Small intestine (tissue), 16 donors: ENCODE data around the gene TEX47. TPM values are rescaled to one million over a fixed set of nuclear protein-coding genes. Genes with fewer than 3 reads are reported as not detected.
A peak's percentile ranks its signal among the peaks of the same experiment; 100 is the strongest.

ENCODE experiments used
- DNase-seq, 2 donors: peaks; one replicate each; pipeline versions ENCODE4 v3.0.0 to v3.0.0-alpha.2; 2013
- FAIRE-seq: peaks from 2 replicates; lab custom pipeline; 2012; peaks lifted over from hg19 to GRCh38; lab: Jason Lieb, UNC
- H3K27ac ChIP-seq, 3 donors: one replicate each; pipeline ENCODE4 v1.5.1; 2013; ENCODE audit warnings: low read length in 2 of 3, mild to moderate bottlenecking in 2 of 3, control low read depth in 1 of 3, inconsistent platforms in 1 of 3, low read depth in 1 of 3, moderate library complexity in 1 of 3
- H3K27me3 ChIP-seq, 3 donors: one replicate each; pipeline ENCODE4 v1.6.1; 2013; ENCODE audit warnings: low read length in 3 of 3, inconsistent platforms in 1 of 3; ENCODE audit not compliant: control insufficient read depth in 3 of 3, insufficient read depth in 3 of 3
- H3K36me3 ChIP-seq, 3 donors: one replicate each; pipeline ENCODE4 v1.6.1; 2013; ENCODE audit warnings: low read length in 3 of 3, inconsistent platforms in 1 of 3, low read depth in 1 of 3, mild to moderate bottlenecking in 1 of 3, moderate library complexity in 1 of 3; ENCODE audit not compliant: control insufficient read depth in 3 of 3, insufficient read depth in 2 of 3
- H3K4me1 ChIP-seq, 3 donors: one replicate each; pipeline ENCODE4 v1.6.1; 2013; ENCODE audit warnings: low read length in 2 of 3, inconsistent platforms in 1 of 3, low read depth in 1 of 3, mild to moderate bottlenecking in 1 of 3, moderate library complexity in 1 of 3; ENCODE audit not compliant: control insufficient read depth in 3 of 3, insufficient read depth in 2 of 3
- H3K4me3 ChIP-seq, 3 donors: one replicate each; pipeline ENCODE4 v1.5.1; 2013; ENCODE audit warnings: low read length in 3 of 3, control low read depth in 1 of 3, inconsistent platforms in 1 of 3, low read depth in 1 of 3, mild to moderate bottlenecking in 1 of 3, moderate library complexity in 1 of 3
- H3K9me3 ChIP-seq, 2 donors: one replicate each; pipeline ENCODE4 v1.6.1; 2013; ENCODE audit warnings: low read depth in 1 of 2, low read length in 1 of 2; ENCODE audit not compliant: control insufficient read depth in 2 of 2, insufficient read depth in 1 of 2
- WGBS, 3 donors: extraction: QIAGEN DNeasy Blood & Tissue Kit; methylation state at CpG; one replicate each; pipeline ENCODE4 v1.1.7; 2013; 5-methylcytosine and 5-hydroxymethylcytosine counted together
- long read RNA-seq, 10 donors: transcript quantifications; one replicate each; lab custom pipeline, GENCODE V29; 2026
- polyA plus RNA-seq, 4 donors: library from polyadenylated mRNA; stranded (reverse) in 3 of 4; unstranded in 1 of 4; fragments of 200-250 nt in 3 of 4; fragments of 120-200 nt in 1 of 4; gene quantifications; one replicate each; pipeline versions ENCODE4 v1.2.1 to v1.2.3, GENCODE V29; 2013
- donor health status: healthy with polysubstance abuse.
- donor health status: control.
- donor health status: control.
- donor health status: Bipolar disorder and iron deficiency.
- donor health status: healthy.

TEX47 gene
- not detected for polyA plus RNA-seq
- long read RNA-seq, donor 1: 0 reads
- long read RNA-seq, donor 2: 0 reads
- long read RNA-seq, donor 3: 0 reads
- long read RNA-seq, donor 4: 0 reads
- long read RNA-seq, donor 5: 0 reads
- long read RNA-seq, donor 6: 0 reads
- long read RNA-seq, donor 7: 0 reads
- long read RNA-seq, donor 8: 0 reads
- long read RNA-seq, donor 9: 0 reads
- long read RNA-seq, donor 10: 0 reads

DNA sequence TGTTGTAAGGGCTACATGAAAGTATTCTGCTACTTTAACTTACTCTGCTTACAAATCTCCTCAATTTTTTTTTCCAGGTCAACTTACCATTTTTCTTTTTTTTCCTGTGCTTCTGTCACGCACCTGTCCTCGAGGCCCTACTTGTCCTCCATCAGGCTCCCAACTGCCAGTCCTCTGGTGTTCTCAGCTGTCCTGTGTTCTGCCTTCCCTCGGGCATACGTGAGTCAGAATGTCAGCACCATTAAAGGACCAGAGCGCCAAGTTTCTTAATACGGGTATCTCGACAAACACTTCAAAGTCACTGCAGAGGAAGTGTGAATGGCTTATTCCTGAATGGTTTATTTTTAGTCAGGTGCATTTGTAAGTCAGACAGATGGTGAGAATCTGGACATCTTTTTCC, at the start of gene TEX47:
TSS of gene TEX47 (minus strand) at position 185 of the 400 bp plus-strand sequence. CDS start 795 bp downstream, outside the sequence.
- Histone ChIP-seq H3K4me3 (no peak within 1 kb of the TSS), H3K27ac (no peak within 1 kb of the TSS), H3K9me3 (no peaks in the 10 kb centered on the region), H3K4me1 (no peaks in the 10 kb centered on the region), H3K36me3 (no peaks in the 10 kb centered on the region), H3K27me3 (no peaks in the 10 kb centered on the region)
- WGBS, 3 donors: 77 to 82% (median 80%) methylated on average over 7 of the region's 7 CpGs
- DNase-seq: no peak
- FAIRE-seq: no peak

DNA sequence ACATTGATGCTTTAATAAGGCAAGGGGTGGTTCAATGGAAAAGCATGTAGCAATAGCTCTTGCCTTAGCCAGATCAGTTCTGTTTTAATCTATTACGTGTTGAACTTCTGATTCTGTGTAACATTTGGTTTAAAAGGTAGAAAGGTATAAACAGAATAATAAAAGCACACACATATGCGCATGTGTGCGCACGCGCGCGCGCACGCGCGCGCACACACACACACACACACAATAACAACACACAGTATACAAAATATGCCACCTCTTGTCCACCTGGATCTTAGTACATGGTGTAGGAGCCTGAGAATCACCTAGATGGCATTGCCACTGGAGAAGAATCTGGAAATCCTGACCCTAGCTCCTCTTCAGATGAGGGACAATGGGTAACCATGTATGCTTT, 49.6 kb upstream of the TEX47 start:
- no peak overlapping the region for H3K4me3 ChIP-seq
- no peaks in the 10 kb centered on the region for H3K27me3 ChIP-seq
- no peak overlapping the region for H3K27ac ChIP-seq
- H3K9me3 ChIP-seq: no peaks in the 10 kb centered on the region
- FAIRE-seq (no peak), DNase-seq (no peak)
- no peaks in the 10 kb centered on the region for H3K36me3 ChIP-seq
- no peaks in the 10 kb centered on the region for H3K4me1 ChIP-seq
- WGBS, 3 donors: 67 to 90% (median 85%) methylated on average over 12 of the region's 12 CpGs

DNA sequence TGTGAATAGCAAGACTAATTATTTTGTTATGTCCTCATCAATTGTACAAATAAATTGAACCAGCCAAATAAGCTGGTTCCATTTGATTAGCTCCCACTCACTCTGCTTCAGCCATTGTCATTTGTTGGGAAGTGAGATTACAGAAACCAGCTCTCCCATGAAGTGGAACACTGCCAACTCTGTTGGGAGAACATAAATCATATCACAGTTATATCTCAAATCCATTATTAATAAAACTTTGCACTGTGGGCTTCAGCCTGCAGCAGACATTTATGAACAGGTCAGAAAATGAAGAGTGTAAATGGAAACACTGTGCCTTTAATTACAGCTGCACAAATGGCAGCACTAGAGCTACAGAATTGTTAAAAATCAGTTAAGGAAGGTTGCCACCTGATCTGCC, 46.7 kb upstream of the TEX47 start:
- Histone ChIP-seq H3K36me3 (no peaks in the 10 kb centered on the region), H3K9me3 (no peaks in the 10 kb centered on the region), H3K4me3 (no peak overlapping the region), H3K27ac (no peak overlapping the region), H3K4me1 (no peaks in the 10 kb centered on the region), H3K27me3 (no peaks in the 10 kb centered on the region)
- FAIRE-seq (no peak), DNase-seq (no peak)

DNA sequence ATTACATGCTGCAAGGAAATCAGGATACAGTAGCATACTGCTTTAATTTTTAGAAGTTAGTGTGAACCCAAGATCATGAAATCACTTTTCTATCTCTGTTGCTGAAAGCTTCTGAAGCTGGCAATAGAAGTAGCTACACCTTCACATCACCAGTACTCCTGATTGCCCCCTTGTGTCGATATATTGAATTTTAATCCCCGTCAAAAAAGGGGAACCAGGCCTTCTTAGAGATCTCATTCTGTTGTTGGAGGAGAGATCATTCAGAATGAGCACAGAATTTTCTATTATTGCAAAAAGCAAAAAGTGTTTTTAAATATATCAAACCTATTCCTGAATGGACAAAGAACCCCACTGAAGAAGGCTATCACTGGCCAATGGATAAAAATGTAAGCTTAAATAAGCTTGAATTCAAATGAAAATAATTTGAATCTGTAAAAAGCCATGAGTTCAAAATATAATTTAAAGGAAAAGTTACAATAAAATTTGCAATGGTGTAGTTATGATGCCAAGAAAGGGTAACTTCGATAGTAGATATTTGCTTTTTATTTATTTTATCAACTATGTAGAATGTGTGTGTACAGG, 39.7 kb upstream of the TEX47 start:
- Histone ChIP-seq H3K36me3 (no peaks in the 10 kb centered on the region), H3K4me3 (no peak overlapping the region), H3K27ac (no peak overlapping the region), H3K9me3 (no peaks in the 10 kb centered on the region), H3K4me1 (no peaks in the 10 kb centered on the region), H3K27me3 (no peaks in the 10 kb centered on the region)
- peak; percentile 9 to 45 for DNase-seq
- no peak for FAIRE-seq
- WGBS, 3 donors: 21 to 25% (median 24%) methylated on average over 3 of the region's 3 CpGs

DNA sequence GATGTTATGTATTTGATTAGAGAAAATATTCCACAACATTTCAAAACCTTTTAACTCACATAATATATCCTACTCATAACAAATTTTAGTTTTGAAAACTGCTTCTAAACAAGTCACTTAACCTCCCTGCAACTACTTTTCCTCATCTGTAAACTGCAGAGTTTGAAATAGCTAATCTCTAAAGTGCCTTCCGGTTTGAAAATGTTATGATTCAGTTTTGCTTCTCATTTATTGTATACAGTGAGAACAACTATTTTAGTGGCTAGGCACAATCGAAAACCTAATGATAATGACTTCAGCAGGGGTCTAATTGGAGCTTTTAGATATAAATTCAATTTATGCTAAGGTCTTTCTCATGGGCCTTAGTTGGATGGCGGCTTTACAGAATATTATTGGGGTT, 30.7 kb upstream of the TEX47 start:
- no peak for DNase-seq
- Histone ChIP-seq H3K36me3 (no peaks in the 10 kb centered on the region), H3K4me1 (no peaks in the 10 kb centered on the region), H3K4me3 (no peak overlapping the region), H3K27ac (no peak overlapping the region), H3K27me3 (no peaks in the 10 kb centered on the region), H3K9me3 (no peaks in the 10 kb centered on the region)
- 66 to 74% (median 71%) methylated on average over 3 of the region's 3 CpGs for WGBS, 3 donors
- no peak for FAIRE-seq

DNA sequence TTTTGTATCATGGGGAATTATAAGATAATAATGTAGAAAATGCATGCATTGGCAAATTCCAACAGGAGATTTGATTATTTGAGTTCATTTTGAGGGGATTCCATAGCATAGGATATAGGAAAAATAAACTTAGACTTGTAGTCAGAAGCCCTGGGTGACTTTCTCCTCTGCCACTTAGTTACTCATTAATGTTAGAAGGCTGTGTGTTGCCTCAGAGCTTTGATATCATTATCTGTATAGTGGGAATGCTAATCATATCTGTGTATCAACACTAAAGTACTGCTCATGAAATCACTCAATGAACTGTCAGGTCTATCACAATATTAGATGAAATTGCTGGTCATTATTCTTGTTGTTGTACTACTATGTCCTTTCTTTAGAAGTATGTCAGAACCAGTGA, 23.0 kb upstream of the TEX47 start:
- Histone ChIP-seq H3K4me3 (no peak overlapping the region), H3K27me3 (no peaks in the 10 kb centered on the region), H3K4me1 (no peaks in the 10 kb centered on the region), H3K9me3 (no peaks in the 10 kb centered on the region), H3K36me3 (no peaks in the 10 kb centered on the region), H3K27ac (no peak overlapping the region)
- peak in 1 of 2 donors; percentile 3 for DNase-seq
- no peak for FAIRE-seq

DNA sequence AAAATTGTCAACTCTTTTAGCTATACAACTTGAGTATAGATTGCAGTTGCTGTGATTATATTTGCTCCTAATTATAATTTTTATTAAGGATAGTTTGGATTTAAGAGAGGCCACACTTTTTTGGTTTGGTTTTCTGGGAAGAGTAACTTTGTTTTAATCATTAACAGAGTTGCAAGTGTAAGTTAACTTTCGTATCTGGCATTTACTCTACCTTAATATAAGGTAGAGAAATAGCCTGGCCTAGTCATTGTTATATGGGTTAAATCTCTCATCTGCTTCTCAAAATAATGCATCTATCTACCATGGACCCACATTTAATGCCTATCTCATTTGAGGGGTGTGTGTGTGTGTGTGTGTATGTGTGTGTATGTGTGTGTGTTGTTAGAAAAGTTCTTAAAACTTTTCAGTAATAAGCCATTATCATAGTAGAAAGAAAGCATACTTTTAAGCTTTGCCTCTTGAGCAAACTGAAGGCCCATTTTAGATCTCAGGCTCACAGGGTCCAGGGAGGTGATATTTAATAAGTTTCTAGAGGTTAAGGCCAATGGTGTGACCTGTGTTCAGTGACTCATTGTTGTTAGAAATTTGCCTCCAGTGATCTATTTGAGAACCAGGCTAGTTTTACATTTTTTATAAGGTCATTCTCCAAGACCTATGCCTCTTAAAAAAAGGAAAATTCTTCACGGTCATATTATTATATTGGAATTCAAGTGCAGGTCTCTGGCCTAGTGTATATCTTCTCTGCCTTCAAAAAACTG, 10.9 kb upstream of the TEX47 start:
- DNase-seq (no peak), FAIRE-seq (no peak)
- Histone ChIP-seq H3K9me3 (no peaks in the 10 kb centered on the region), H3K36me3 (no peaks in the 10 kb centered on the region), H3K4me1 (no peaks in the 10 kb centered on the region), H3K4me3 (no peak overlapping the region), H3K27ac (no peak overlapping the region), H3K27me3 (no peaks in the 10 kb centered on the region)
- 55 to 76% (median 63%) methylated on average over 2 of the region's 2 CpGs for WGBS, 3 donors

DNA sequence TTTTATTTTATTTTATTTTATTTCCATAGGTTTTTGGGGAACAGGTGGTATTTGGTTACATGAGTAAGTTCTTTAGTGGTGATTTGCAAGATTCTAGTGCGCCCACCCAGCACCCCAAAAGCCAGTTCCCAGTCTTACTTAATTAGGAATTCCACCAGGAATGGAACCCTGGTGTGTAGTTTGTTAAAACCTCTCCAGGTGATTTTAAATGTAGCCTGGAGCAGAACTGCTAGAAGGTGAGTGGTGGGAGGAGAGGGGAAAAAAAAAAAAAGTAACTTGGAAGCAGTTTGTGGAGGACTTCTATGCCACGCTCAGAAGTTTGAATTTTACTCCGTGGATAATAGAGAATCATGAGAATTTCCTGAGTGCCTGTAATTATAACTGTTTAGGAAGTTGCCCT, 5.5 kb upstream of the TEX47 start:
- FAIRE-seq (no peak), DNase-seq (no peak)
- Histone ChIP-seq H3K4me3 (no peak overlapping the region), H3K27me3 (no peaks in the 10 kb centered on the region), H3K9me3 (no peaks in the 10 kb centered on the region), H3K27ac (no peak overlapping the region), H3K36me3 (no peaks in the 10 kb centered on the region), H3K4me1 (no peaks in the 10 kb centered on the region)
- WGBS, 3 donors: 70 to 76% (median 73%) methylated on average over 3 of the region's 3 CpGs
